Prostate gland (tissue), 2 donors: ENCODE data around the gene MRPS12.

Experiments
- CTCF ChIP-seq, 4 experiments: fragments of 200-600 bp in 2 of 4; fragments of 450-650 bp in 2 of 4; sonication (generic) in 2 of 4; IDR thresholded peaks; 1 replicate in 3 of 4; 2 replicates in 1 of 4; pipeline ENCODE4 v1.5.1; 2016 to 2019; ENCODE audit warnings: antibody characterized with exemption in 4 of 4, mild to moderate bottlenecking in 2 of 4, moderate library complexity in 2 of 4
- POLR2A ChIP-seq: fragments of 450-650 bp; IDR thresholded peaks from one replicate; pipeline ENCODE4 v1.6.1; 2016; ENCODE audit warnings: antibody characterized with exemption, mild to moderate bottlenecking

GRCh38 chr19:38907670-38908069, 23.1 kb upstream of the MRPS12 start:
- TF ChIP-seq POLR2A = no peak
- no peak for TF ChIP-seq CTCF (IDR thresholded peaks at IDR 0.05)
